Measurements from ENCODE around the gene CACNA2D4.

Gene CACNA2D4

GRCh38 chr12:1886396-1887008 is 31.9 kb downstream of the CACNA2D4 start:
- DNase-seq (ENCODE audit: low read depth, low spot score) = no peak

GRCh38 chr12:1885599-1886245 is 32.7 kb downstream of the CACNA2D4 start:
- no peak for DNase-seq (ENCODE audit: low read depth, low spot score)

- DNase-seq (ENCODE audit: low read depth, low spot score) = no peak
Measured at GRCh38 chr12:1885082-1885596, 33.3 kb downstream of the CACNA2D4 start.

DNA sequence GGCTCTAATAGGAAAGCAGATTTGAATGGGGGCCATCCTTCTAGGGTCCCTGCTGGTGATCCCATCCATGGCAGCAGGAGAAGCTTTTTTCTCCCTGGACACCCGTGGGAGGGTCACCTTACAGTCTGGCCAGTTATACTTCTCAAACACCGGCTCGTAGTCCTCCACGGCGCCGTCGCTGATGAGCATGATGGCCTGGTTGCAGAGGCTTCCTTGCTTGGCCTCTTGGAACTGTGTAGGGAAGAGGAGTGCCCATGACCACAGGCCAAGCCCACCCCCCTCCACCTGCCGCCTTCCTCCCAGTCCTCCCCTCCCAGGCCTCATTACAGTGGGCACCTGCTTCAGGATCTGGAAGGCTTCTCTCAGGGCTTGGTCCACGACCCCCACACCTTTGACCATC is 33.8 kb downstream of the CACNA2D4 start:
- no peak for DNase-seq (ENCODE audit: low read depth, low spot score)

- no peak for DNase-seq (ENCODE audit: low read depth, low spot score)
Measured at GRCh38 chr12:1883513-1883912, 34.9 kb downstream of the CACNA2D4 start.

DNA sequence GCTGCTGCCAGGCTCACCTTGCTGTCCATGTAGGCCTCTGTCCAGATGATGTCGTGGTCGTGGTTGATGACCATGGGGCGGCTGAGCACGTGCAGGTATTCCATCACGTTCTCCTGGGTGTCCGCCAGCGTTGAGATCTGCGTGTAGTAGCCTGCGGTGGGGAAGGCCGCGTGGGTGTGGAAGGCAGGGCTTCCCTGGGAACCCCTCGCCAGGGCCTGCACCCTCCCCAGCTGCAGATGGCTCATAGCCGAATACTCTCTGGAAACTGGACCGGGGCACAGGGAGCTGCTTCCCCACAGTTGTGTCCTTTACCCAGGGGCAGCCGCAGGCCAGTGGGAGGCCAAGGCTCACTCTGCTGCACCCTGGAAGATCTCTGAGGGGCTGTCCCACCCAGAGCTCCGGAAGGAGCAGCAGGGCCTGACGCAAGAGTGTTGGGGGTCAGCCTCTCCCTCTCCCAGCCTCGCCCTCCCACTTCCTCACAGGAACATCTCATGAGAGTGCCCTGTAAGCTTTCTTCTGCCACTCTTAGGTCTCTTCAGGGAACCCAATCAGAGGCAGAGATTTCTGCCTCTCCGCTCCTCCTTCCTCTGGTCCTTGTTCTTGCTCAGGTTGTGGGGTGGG is 35.5 kb downstream of the CACNA2D4 start:
- no peak for DNase-seq (ENCODE audit: low read depth, low spot score)

- DNase-seq (ENCODE audit: low read depth, low spot score) = no peak
Measured at GRCh38 chr12:1882405-1882804, 36.0 kb downstream of the CACNA2D4 start.

DNA sequence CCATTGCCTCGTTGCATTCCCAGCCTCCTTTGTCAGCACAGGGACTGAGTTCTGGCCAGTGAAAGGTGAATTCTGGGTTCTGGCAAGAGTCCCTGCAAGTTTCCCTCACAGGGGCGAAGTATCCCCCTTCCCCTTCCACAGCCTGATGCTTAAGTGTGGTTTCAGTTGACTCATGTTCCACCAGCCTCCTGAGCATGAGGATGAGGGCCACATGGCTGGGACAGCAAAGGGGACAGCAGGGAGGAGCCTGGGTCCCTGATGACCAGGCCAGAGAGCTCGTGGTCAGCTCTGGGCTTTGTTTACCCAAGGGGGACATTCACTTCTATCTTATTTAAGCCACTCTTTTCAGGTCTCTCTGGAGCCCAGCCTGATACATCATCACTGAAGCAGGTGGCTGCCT is 36.5 kb downstream of the CACNA2D4 start:
- DNase-seq (ENCODE audit: low read depth, low spot score) = no peak

DNA sequence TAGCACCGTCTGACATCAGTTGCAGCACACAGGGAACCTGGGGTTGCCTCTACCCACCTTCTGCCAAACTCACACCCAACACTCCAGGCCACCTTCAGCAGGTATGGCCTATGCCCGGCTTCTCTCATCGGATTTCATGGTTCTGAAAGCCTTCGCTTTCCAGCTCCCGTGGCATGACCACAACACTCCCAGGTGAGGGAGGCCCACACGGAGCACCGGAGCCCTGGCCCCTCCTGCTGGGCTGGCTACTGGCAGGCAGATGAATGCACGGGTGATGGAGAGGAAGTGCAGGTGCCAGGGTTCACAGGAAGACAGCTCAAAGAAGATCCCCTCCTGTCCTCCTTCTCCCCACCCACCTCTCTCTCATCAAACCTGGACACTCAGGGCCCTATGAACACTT is 37.2 kb downstream of the CACNA2D4 start:
- DNase-seq (ENCODE audit: low read depth, low spot score) = no peak

DNA sequence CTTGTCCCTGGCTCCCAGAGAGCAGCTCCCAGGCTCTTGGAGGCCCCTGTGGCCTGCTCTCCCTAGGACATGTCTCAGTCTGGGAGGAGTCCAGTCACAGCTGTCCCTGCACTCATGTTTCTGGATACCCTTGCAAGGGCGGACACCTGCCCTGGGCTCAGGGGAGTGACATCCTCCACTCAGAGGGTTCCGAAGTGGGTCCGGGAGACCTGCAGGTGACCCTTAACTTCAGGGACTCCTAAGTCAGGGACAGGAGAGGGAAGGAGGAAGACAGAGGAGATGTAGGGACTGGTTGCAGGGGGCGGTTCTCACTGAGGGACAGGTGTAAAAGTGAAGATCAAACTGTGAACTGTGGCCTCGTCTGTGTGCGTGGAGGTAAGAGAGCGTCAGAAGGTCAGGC is 37.6 kb downstream of the CACNA2D4 start:
- DNase-seq (ENCODE audit: low read depth, low spot score) = no peak

DNA sequence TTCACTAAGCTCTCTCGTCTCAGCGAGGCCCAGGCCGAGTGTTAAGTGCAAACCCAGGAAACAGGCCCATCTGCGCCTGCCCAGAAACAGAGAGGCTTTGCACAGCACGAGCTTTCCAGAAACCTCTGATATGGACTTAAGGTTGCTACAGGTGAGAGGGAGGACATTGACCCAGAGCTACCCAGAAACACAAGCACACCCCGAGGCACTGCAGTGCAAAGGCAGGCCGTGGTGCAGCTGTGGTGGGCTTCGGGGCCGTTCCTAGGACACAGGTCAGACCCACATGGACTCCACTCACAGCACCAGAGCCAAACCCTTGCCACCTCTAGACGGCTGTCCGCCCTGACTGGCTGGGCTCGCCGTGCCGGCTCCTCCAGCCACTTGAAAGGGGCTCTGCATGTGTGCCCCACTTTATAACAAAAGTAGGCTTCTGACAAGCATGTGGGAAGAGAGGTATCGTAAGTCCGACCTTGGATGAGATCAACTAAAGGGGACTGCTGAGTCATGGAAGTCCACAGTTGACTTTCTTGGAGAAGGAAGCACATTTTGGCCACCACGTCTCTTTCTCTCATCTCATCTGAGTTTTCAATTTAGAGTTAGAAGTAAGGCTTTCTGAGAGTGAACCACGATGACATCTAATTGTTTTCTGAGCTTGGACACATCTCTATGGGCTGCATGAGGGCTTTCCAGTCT is 38.2 kb downstream of the CACNA2D4 start:
- no peak for DNase-seq (ENCODE audit: low read depth, low spot score)

- no peak for DNase-seq (ENCODE audit: low read depth, low spot score)
Measured at GRCh38 chr12:1879633-1880032, 38.8 kb downstream of the CACNA2D4 start.

DNA sequence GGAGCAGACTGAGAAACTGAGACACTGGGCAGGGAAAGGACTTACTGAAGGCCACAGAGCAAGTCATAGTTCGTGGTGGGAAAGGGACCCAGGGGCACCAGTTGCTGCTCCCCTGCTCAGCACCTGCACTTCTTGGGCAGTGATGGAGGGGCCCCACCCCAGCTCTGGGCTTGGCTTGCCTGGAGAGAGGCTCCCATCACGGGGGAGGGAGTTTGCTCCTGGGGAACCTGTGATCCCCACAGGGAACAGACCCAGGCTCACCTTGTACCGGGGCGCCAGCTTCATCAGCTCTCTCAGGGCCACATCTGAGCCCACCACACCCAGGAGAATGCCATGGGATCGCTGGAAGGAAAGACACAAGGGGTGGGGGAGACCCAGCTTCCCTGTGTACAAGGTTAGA is 39.8 kb downstream of the CACNA2D4 start:
- no peak for DNase-seq (ENCODE audit: low read depth, low spot score)

- DNase-seq (ENCODE audit: low read depth, low spot score) = no peak
Measured at GRCh38 chr12:1878214-1878613, 40.2 kb downstream of the CACNA2D4 start.

GRCh38 chr12:1877169-1877878 is 41.1 kb downstream of the CACNA2D4 start:
- no peak for DNase-seq (ENCODE audit: low read depth, low spot score)

- DNase-seq (ENCODE audit: low read depth, low spot score) = no peak
Measured at GRCh38 chr12:1876086-1876485, 42.4 kb downstream of the CACNA2D4 start.

DNA sequence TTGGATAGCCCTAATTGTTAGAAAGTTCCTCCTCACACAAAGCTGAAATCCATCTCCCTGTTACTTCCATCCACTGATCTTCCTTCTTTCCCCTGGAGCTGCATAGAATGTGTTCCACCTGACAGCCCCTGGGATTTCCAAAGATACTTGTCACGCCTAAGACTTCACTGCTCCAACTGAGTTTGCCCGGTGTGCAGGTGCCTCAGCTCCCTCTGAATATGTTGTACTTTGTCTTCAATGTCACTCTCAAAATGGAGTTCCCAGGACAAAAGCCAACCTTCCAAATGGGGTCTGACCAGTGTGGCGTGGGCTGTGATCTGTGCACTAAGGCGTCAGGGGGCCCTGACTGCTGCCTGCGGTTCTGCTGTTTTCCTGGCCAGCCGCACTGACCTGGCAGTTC is 42.8 kb downstream of the CACNA2D4 start:
- DNase-seq (ENCODE audit: low read depth, low spot score) = no peak

DNA sequence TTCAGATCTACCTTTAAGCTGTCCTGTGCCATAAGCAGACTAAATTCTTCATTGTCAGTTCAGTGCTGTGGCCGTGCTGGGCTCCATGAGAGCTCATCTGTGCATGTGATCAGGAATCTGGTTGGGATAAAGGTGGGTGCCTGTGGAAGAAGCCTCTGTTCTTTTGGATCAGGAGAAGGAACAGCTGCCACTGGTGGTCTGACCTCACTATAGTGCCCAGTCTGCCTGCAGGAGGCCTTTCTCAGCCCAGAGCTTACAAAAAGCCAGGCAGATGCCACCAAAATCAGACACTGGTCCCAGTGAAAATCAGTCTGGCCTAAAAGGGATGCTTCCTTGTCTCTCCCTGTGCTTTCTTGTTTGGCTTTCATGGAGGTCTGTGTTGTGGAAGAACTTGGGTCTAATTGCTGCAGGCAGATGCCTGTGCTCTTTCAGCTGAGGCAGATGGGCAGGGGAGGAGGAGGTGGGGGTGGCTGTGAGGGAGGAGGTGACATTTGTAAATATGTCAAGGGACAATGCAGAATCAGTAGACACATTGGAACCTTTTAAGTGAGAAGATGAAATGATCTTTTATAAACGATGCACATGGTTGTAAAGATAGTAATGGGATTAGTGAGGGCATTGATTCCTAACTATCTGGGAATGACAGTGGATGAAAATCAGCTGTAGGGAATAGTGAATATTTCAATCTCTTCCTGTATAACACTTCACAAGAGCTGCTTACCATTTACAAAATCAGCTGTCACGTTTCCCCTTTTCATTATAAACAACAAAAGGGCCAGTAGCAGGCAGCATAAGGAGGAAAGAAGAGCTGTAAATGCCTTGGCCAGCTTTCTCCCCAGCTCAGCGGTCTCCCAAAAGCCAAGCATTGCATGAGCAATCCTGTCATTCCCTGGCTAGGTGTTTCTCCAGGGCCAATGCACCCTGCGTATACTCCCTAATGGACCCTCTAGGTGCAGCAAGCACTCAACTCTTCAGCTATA is 44.6 kb downstream of the CACNA2D4 start:
- no peak for DNase-seq (ENCODE audit: low read depth, low spot score)

- no peak for DNase-seq (ENCODE audit: low read depth, low spot score)
Measured at GRCh38 chr12:1872448-1872847, 46.0 kb downstream of the CACNA2D4 start.

- no peak for DNase-seq (ENCODE audit: low read depth, low spot score)
Measured at GRCh38 chr12:1872001-1872400, 46.5 kb downstream of the CACNA2D4 start.

Data from iPS DF 19.7 (cell line).